ENCODE results near the gene TGM2.

- TF ChIP-seq CTCF (tag by site-specific recombination; IDR thresholded peaks at IDR 0.05), result no peak
- TF ChIP-seq ZNF513 (tag by site-specific recombination; IDR thresholded peaks at IDR 0.05), result no peak
- TF ChIP-seq ZNF629 (tag by site-specific recombination; IDR thresholded peaks at IDR 0.05), result no peak
- TF ChIP-seq ZNF580 (tag by site-specific recombination; IDR thresholded peaks at IDR 0.05), result no peak
- TF ChIP-seq ZNF654 (tag by site-specific recombination; IDR thresholded peaks at IDR 0.05; ENCODE audit: low read depth), result no peak
- TF ChIP-seq ZSCAN18 (tag by site-specific recombination; IDR thresholded peaks at IDR 0.05), result no peak
- no peak for TF ChIP-seq ZNF777 (tag by site-specific recombination; IDR thresholded peaks at IDR 0.05; ENCODE audit: borderline replicate concordance)
- no peak for TF ChIP-seq BCL11B (tag by site-specific recombination; IDR thresholded peaks at IDR 0.05; ENCODE audit: low read depth)
- no peak for TF ChIP-seq ZNF174 (tag by site-specific recombination; IDR thresholded peaks at IDR 0.05)
Observed at GRCh38 chr20:38199501-38200390, 34.7 kb upstream of the TGM2 start.
